ENCODE results near the gene LYRM4. TPM values are rescaled to one million over a fixed set of nuclear protein-coding genes. Genes with fewer than 3 reads are reported as not detected.

Gene LYRM4
- total and polyA plus RNA-seq, 4 donors, result 18.3 to 43.8 (median 39.3) TPM

- no peak overlapping the region for H3K27ac ChIP-seq (ENCODE audit: low read depth, low read length)
- DNase-seq (ENCODE audit: low read depth in 4 of 6, low spot score in 6 of 6), result no peak
- H3K4me1 ChIP-seq (ENCODE audit: control insufficient read depth, insufficient read depth, low read length), result no peaks in the 10 kb centered on the region
- no peaks in the 10 kb centered on the region for H3K9me3 ChIP-seq (ENCODE audit: control insufficient read depth, insufficient read depth, low read length)
- H3K4me3 ChIP-seq (ENCODE audit: low read depth, low read length), result no peak overlapping the region
- WGBS (ENCODE audit: insufficient coverage), result no CpG with 5 or more reads among the region's 6 CpGs
- no peaks in the 10 kb centered on the region for H3K36me3 ChIP-seq (ENCODE audit: control insufficient read depth, insufficient read depth, low read length)
- H3K27me3 ChIP-seq (ENCODE audit: control insufficient read depth, insufficient read depth, low read length), result no peaks in the 10 kb centered on the region
These were observed 11.2 kb upstream of the LYRM4 start for GRCh38 chr6:5271926-5272325.

- H3K27ac ChIP-seq (ENCODE audit: low read depth, low read length), result no peak overlapping the region
- WGBS (ENCODE audit: insufficient coverage), result 50% methylated on average over 2 of the region's 5 CpGs
- H3K27me3 ChIP-seq (ENCODE audit: control insufficient read depth, insufficient read depth, low read length), result no peaks in the 10 kb centered on the region
- H3K36me3 ChIP-seq (ENCODE audit: control insufficient read depth, insufficient read depth, low read length), result no peaks in the 10 kb centered on the region
- no peaks in the 10 kb centered on the region for H3K9me3 ChIP-seq (ENCODE audit: control insufficient read depth, insufficient read depth, low read length)
- H3K4me1 ChIP-seq (ENCODE audit: control insufficient read depth, insufficient read depth, low read length), result no peaks in the 10 kb centered on the region
- no peak overlapping the region for H3K4me3 ChIP-seq (ENCODE audit: low read depth, low read length)
- DNase-seq (ENCODE audit: low read depth in 4 of 6, low spot score in 6 of 6), result no peak
These were observed 9.4 kb upstream of the LYRM4 start for GRCh38 chr6:5270093-5270680.

- Histone ChIP-seq H3K4me1 (ENCODE audit: control insufficient read depth, insufficient read depth, low read length) (peaks cover 4% of the 10 kb centered on the region), H3K27me3 (ENCODE audit: control insufficient read depth, insufficient read depth, low read length) (no peaks in the 10 kb centered on the region), H3K4me3 (ENCODE audit: low read depth, low read length) (no peak overlapping the region), H3K9me3 (ENCODE audit: control insufficient read depth, insufficient read depth, low read length) (no peaks in the 10 kb centered on the region), H3K27ac (ENCODE audit: low read depth, low read length) (no peak overlapping the region), H3K36me3 (ENCODE audit: control insufficient read depth, insufficient read depth, low read length) (no peaks in the 10 kb centered on the region)
- DNase-seq (ENCODE audit: low read depth in 4 of 6, low spot score in 6 of 6), result no peak
- no CpG with 5 or more reads among the region's 2 CpGs for WGBS (ENCODE audit: insufficient coverage)
These were observed 5.7 kb upstream of the LYRM4 start for GRCh38 chr6:5266423-5266822.

- 0% methylated on average over 18 of the region's 19 CpGs for WGBS (ENCODE audit: insufficient coverage)
- Histone ChIP-seq H3K27ac (ENCODE audit: low read depth, low read length) (peak overlapping the region; percentile 95), H3K27me3 (ENCODE audit: control insufficient read depth, insufficient read depth, low read length) (no peaks in the 10 kb centered on the region), H3K4me3 (ENCODE audit: low read depth, low read length) (peak overlapping the region; percentile 96), H3K4me1 (ENCODE audit: control insufficient read depth, insufficient read depth, low read length) (peaks cover 7% of the 10 kb centered on the region), H3K9me3 (ENCODE audit: control insufficient read depth, insufficient read depth, low read length) (no peaks in the 10 kb centered on the region), H3K36me3 (ENCODE audit: control insufficient read depth, insufficient read depth, low read length) (no peaks in the 10 kb centered on the region)
- DNase-seq (ENCODE audit: low read depth in 4 of 6, low spot score in 6 of 6), result peak in 3 of 6 donors; percentile 4 to 33 (median 13)
These were observed 877 bp upstream of the LYRM4 start for GRCh38 chr6:5261545-5262109.

GRCh38 chr6:5260111-5260620, 584 bp downstream of the LYRM4 start:
- no peaks in the 10 kb centered on the region for H3K36me3 ChIP-seq (ENCODE audit: control insufficient read depth, insufficient read depth, low read length)
- whole genome bisulfite sequencing (ENCODE audit: insufficient coverage), result 5% methylated on average over 19 of the region's 22 CpGs
- DNase-seq (ENCODE audit: low read depth in 4 of 6, low spot score in 6 of 6), result peak; percentile 7 to 81 (median 24)
- H3K27ac ChIP-seq (ENCODE audit: low read depth, low read length), result peak overlapping the region; percentile 95
- H3K4me1 ChIP-seq (ENCODE audit: control insufficient read depth, insufficient read depth, low read length), result peaks cover 7% of the 10 kb centered on the region
- H3K27me3 ChIP-seq (ENCODE audit: control insufficient read depth, insufficient read depth, low read length), result no peaks in the 10 kb centered on the region
- H3K4me3 ChIP-seq (ENCODE audit: low read depth, low read length), result peak overlapping the region; percentile 96
- no peaks in the 10 kb centered on the region for H3K9me3 ChIP-seq (ENCODE audit: control insufficient read depth, insufficient read depth, low read length)

GRCh38 chr6:5259428-5259827, 1.3 kb downstream of the LYRM4 start:
- Histone ChIP-seq H3K4me3 (ENCODE audit: low read depth, low read length) (peak overlapping the region; percentile 96), H3K27ac (ENCODE audit: low read depth, low read length) (no peak overlapping the region), H3K4me1 (ENCODE audit: control insufficient read depth, insufficient read depth, low read length) (peaks cover 7% of the 10 kb centered on the region), H3K9me3 (ENCODE audit: control insufficient read depth, insufficient read depth, low read length) (no peaks in the 10 kb centered on the region), H3K36me3 (ENCODE audit: control insufficient read depth, insufficient read depth, low read length) (no peaks in the 10 kb centered on the region), H3K27me3 (ENCODE audit: control insufficient read depth, insufficient read depth, low read length) (no peaks in the 10 kb centered on the region)
- DNase-seq (ENCODE audit: low read depth in 4 of 6, low spot score in 6 of 6), result no peak
- 90% methylated on average over 2 of the region's 3 CpGs for WGBS (ENCODE audit: insufficient coverage)

GRCh38 chr6:5257400-5257799, 3.4 kb downstream of the LYRM4 start:
- Histone ChIP-seq H3K9me3 (ENCODE audit: control insufficient read depth, insufficient read depth, low read length) (no peaks in the 10 kb centered on the region), H3K27me3 (ENCODE audit: control insufficient read depth, insufficient read depth, low read length) (no peaks in the 10 kb centered on the region), H3K27ac (ENCODE audit: low read depth, low read length) (no peak overlapping the region), H3K36me3 (ENCODE audit: control insufficient read depth, insufficient read depth, low read length) (no peaks in the 10 kb centered on the region), H3K4me3 (ENCODE audit: low read depth, low read length) (no peak overlapping the region), H3K4me1 (ENCODE audit: control insufficient read depth, insufficient read depth, low read length) (peaks cover 6% of the 10 kb centered on the region)
- 100% methylated on average over 8 of the region's 8 CpGs for WGBS (ENCODE audit: insufficient coverage)
- DNase-seq (ENCODE audit: low read depth in 4 of 6, low spot score in 6 of 6), result no peak

GRCh38 chr6:5256952-5257351, 3.8 kb downstream of the LYRM4 start:
- Histone ChIP-seq H3K9me3 (ENCODE audit: control insufficient read depth, insufficient read depth, low read length) (no peaks in the 10 kb centered on the region), H3K36me3 (ENCODE audit: control insufficient read depth, insufficient read depth, low read length) (no peaks in the 10 kb centered on the region), H3K4me3 (ENCODE audit: low read depth, low read length) (no peak overlapping the region), H3K27ac (ENCODE audit: low read depth, low read length) (no peak overlapping the region), H3K27me3 (ENCODE audit: control insufficient read depth, insufficient read depth, low read length) (no peaks in the 10 kb centered on the region), H3K4me1 (ENCODE audit: control insufficient read depth, insufficient read depth, low read length) (peaks cover 3% of the 10 kb centered on the region)
- no peak for DNase-seq (ENCODE audit: low read depth in 4 of 6, low spot score in 6 of 6)
- 86% methylated on average over 3 of the region's 3 CpGs for WGBS (ENCODE audit: insufficient coverage)

- no peak overlapping the region for H3K4me3 ChIP-seq (ENCODE audit: low read depth, low read length)
- peak in 2 of 6 donors; percentile 30 to 71 for DNase-seq (ENCODE audit: low read depth in 4 of 6, low spot score in 6 of 6)
- no peaks in the 10 kb centered on the region for H3K27me3 ChIP-seq (ENCODE audit: control insufficient read depth, insufficient read depth, low read length)
- H3K36me3 ChIP-seq (ENCODE audit: control insufficient read depth, insufficient read depth, low read length), result no peaks in the 10 kb centered on the region
- 93% methylated on average over 2 of the region's 4 CpGs for WGBS (ENCODE audit: insufficient coverage)
- H3K27ac ChIP-seq (ENCODE audit: low read depth, low read length), result no peak overlapping the region
- no peaks in the 10 kb centered on the region for H3K9me3 ChIP-seq (ENCODE audit: control insufficient read depth, insufficient read depth, low read length)
- no peaks in the 10 kb centered on the region for H3K4me1 ChIP-seq (ENCODE audit: control insufficient read depth, insufficient read depth, low read length)
These were observed 9.8 kb downstream of the LYRM4 start for GRCh38 chr6:5250911-5251310.

- no peak for DNase-seq (ENCODE audit: low read depth in 4 of 6, low spot score in 6 of 6)
- H3K9me3 ChIP-seq (ENCODE audit: control insufficient read depth, insufficient read depth, low read length), result no peaks in the 10 kb centered on the region
- no peak overlapping the region for H3K4me3 ChIP-seq (ENCODE audit: low read depth, low read length)
- no CpG with 5 or more reads among the region's 3 CpGs for WGBS (ENCODE audit: insufficient coverage)
- H3K36me3 ChIP-seq (ENCODE audit: control insufficient read depth, insufficient read depth, low read length), result no peaks in the 10 kb centered on the region
- no peaks in the 10 kb centered on the region for H3K27me3 ChIP-seq (ENCODE audit: control insufficient read depth, insufficient read depth, low read length)
- H3K4me1 ChIP-seq (ENCODE audit: control insufficient read depth, insufficient read depth, low read length), result no peaks in the 10 kb centered on the region
- no peak overlapping the region for H3K27ac ChIP-seq (ENCODE audit: low read depth, low read length)
These were observed 10.3 kb downstream of the LYRM4 start for GRCh38 chr6:5250451-5250850.
